ENCODE results near the gene SLC29A3.

GRCh38 chr10:71280216-71280615, 38.8 kb upstream of the SLC29A3 start:
- TF ChIP-seq CTCF (IDR thresholded peaks at IDR 0.05; ENCODE audit: control extremely low read depth in 1 of 3, insufficient read depth in 1 of 3, low read depth in 1 of 3, low read length in 3 of 3) (no peak), TAF1 (IDR thresholded peaks at IDR 0.05; ENCODE audit: low read depth, low read length) (no peak)

All from H1 (cell line).